Measurements from ENCODE around the gene FOXO3.
"Not testable (repeated sequence)": the region's sequence is repeated elsewhere in the genome, so short reads cannot be mapped to it uniquely, and the experiment has no call there.

Gene FOXO3

GRCh38 chr6:108656836-108657235 lies 96.1 kb downstream of the FOXO3 start:
- peak overlapping the region in 1 of 2 donors; percentile 20 for H3K4me3 ChIP-seq (replicated peaks in 1 of 2; ENCODE audit: low read depth in 2 of 2, low read length in 2 of 2)
- TF ChIP-seq CTCF (IDR thresholded peaks at IDR 0.05; ENCODE audit: low read depth, low read length): no peak
- no peak for DNase-seq (ENCODE audit: low read depth in 2 of 2)

- TF ChIP-seq CTCF (IDR thresholded peaks at IDR 0.05; ENCODE audit: low read depth, low read length): no peak
- no peak overlapping the region for H3K4me3 ChIP-seq (replicated peaks in 1 of 2; ENCODE audit: low read depth in 2 of 2, low read length in 2 of 2)
- DNase-seq (ENCODE audit: low read depth in 2 of 2): no peak
Measured at GRCh38 chr6:108658174-108658573, 97.5 kb downstream of the FOXO3 start.

- not testable (repeated sequence) for DNase-seq (ENCODE audit: low read depth in 2 of 2); H3K4me3 ChIP-seq (replicated peaks in 1 of 2; ENCODE audit: low read depth in 2 of 2, low read length in 2 of 2)
Measured at GRCh38 chr6:108658785-108659184, 98.1 kb downstream of the FOXO3 start.

GRCh38 chr6:108660251-108660650 lies 99.5 kb downstream of the FOXO3 start:
- TF ChIP-seq CTCF (IDR thresholded peaks at IDR 0.05; ENCODE audit: low read depth, low read length): no peak
- DNase-seq (ENCODE audit: low read depth in 2 of 2): no peak
- no peak overlapping the region for H3K4me3 ChIP-seq (replicated peaks in 1 of 2; ENCODE audit: low read depth in 2 of 2, low read length in 2 of 2)

GRCh38 chr6:108661430-108661829 lies 100.7 kb downstream of the FOXO3 start:
- DNase-seq (ENCODE audit: low read depth in 2 of 2): peak; percentile 28 to 78
- no peak for TF ChIP-seq CTCF (IDR thresholded peaks at IDR 0.05; ENCODE audit: low read depth, low read length)

GRCh38 chr6:108661982-108662381 lies 101.3 kb downstream of the FOXO3 start:
- no peak for DNase-seq (ENCODE audit: low read depth in 2 of 2)
- no peak overlapping the region for H3K4me3 ChIP-seq (replicated peaks in 1 of 2; ENCODE audit: low read depth in 2 of 2, low read length in 2 of 2)
- no peak for TF ChIP-seq CTCF (IDR thresholded peaks at IDR 0.05; ENCODE audit: low read depth, low read length)

More at GRCh38 chr6:108661430-108661829, 100.7 kb downstream of the FOXO3 start:
- H3K4me3 ChIP-seq (replicated peaks in 1 of 2; ENCODE audit: low read depth in 2 of 2, low read length in 2 of 2): no peak overlapping the region

- no peak overlapping the region for H3K4me3 ChIP-seq (replicated peaks in 1 of 2; ENCODE audit: low read depth in 2 of 2, low read length in 2 of 2)
- TF ChIP-seq CTCF (IDR thresholded peaks at IDR 0.05; ENCODE audit: low read depth, low read length): no peak
- no peak for DNase-seq (ENCODE audit: low read depth in 2 of 2)
Measured at GRCh38 chr6:108662702-108663101, 102.0 kb downstream of the FOXO3 start.

- DNase-seq (ENCODE audit: low read depth in 2 of 2); H3K4me3 ChIP-seq (replicated peaks in 1 of 2; ENCODE audit: low read depth in 2 of 2, low read length in 2 of 2): not testable (repeated sequence)
Measured at GRCh38 chr6:108663494-108664064, 102.9 kb downstream of the FOXO3 start.

Measured in cardiac fibroblast (primary cell).